K562 (cell line): Measurements from ENCODE around the gene SPDYE6. TPM values are rescaled to one million over a fixed set of nuclear protein-coding genes. Genes with fewer than 3 reads are reported as not detected.
"Not testable (repeated sequence)": the region's sequence is repeated elsewhere in the genome, so short reads cannot be mapped to it uniquely, and the experiment has no call there.

Source experiments
- ATAC-seq: fragments of 200-7000 bp; cut with Tn5 transposase; 3 replicates; pipeline ENCODE4 v1.9.1; 2020; ENCODE audit warnings: moderate library complexity
- Bru-seq: library from RNA; stranded (reverse); fragments of 400-500 nt; gene quantifications from one replicate; lab custom pipeline; 2021; lab: Mats Ljungman, UMichigan
- BruChase-seq, 2 experiments: library from RNA; stranded (reverse); fragments of 400-500 nt; gene quantifications; one replicate each; lab custom pipeline; 2021; lab: Mats Ljungman, UMichigan
- BruUV-seq: library from RNA; stranded (reverse); fragments of 400-500 nt; replicated peaks from 2 replicates; lab custom pipeline; 2021; lab: Mats Ljungman, UMichigan
- CTCF ChIA-PET: fragments of 300-600 bp; formaldehyde crosslinking; extraction: SDS; loops from one replicate; lab custom pipeline; 2021; ENCODE audit warnings: low intra/inter-chr PET ratio; lab: Yijun Ruan, JAX
- POLR2A ChIA-PET: fragments of 300-600, 350-650 bp; sonication (Branson Sonifier 250); formaldehyde crosslinking; extraction: SDS; loops from one replicate; lab custom pipeline; 2021; ENCODE audit warnings: antibody characterized with exemption, inconsistent platforms; lab: Yijun Ruan, JAX
- DNase-seq, 4 experiments: peaks; one replicate each; pipeline versions ENCODE4 v3.0.0 to v3.0.0-alpha.2; 2011 to 2018; ENCODE audit warnings: low spot score in 3 of 4, mixed read lengths in 3 of 4; ENCODE audit errors: extremely low read depth in 1 of 4
- FAIRE-seq: peaks from 2 replicates; lab custom pipeline; 2011; peaks lifted over from hg19 to GRCh38; lab: Jason Lieb, UNC
- H2AFZ ChIP-seq: 2 replicates; pipeline ENCODE4 v1.6.0; 2011; ENCODE audit warnings: low read depth, low read length, control low read depth, inconsistent platforms
- H3K27ac ChIP-seq: fragments of 200-600 bp; 3 replicates; pipeline ENCODE4 v1.8.0; 2011; ENCODE audit warnings: low read depth, mild to moderate bottlenecking, control low read depth, inconsistent platforms, low read length, moderate library complexity, mixed read lengths; ENCODE audit errors: extremely low read depth
- H3K27me3 ChIP-seq, 2 experiments: fragments of 300-600 bp in 1 of 2; 2 replicates in 1 of 2; 3 replicates in 1 of 2; pipeline versions ENCODE4 v1.6.0 to v1.8.0; 2011; ENCODE audit warnings: inconsistent platforms in 2 of 2, low read length in 2 of 2, mild to moderate bottlenecking in 1 of 2, mixed read lengths in 1 of 2, moderate library complexity in 1 of 2; ENCODE audit not compliant: control insufficient read depth in 2 of 2, insufficient read depth in 2 of 2
- H3K36me3 ChIP-seq: fragments of 300-600 bp; 3 replicates; pipeline ENCODE4 v1.8.0; 2011; ENCODE audit warnings: mild to moderate bottlenecking, low read length, inconsistent platforms; ENCODE audit not compliant: control insufficient read depth, insufficient read depth
- H3K4me1 ChIP-seq, 2 experiments: fragments of 200-600 bp in 1 of 2; replicated peaks in 1 of 2; 2 replicates in 1 of 2; 3 replicates in 1 of 2; pipeline versions ENCODE4 v1.5.1 to v1.8.0; 2011; ENCODE audit warnings: inconsistent platforms in 2 of 2, low read length in 2 of 2, mild to moderate bottlenecking in 1 of 2, mixed read lengths in 1 of 2, moderate library complexity in 1 of 2; ENCODE audit not compliant: control insufficient read depth in 2 of 2, insufficient read depth in 2 of 2
- H3K4me2 ChIP-seq: 2 replicates; pipeline ENCODE4 v1.6.1; 2011; ENCODE audit warnings: low read length, control low read depth, inconsistent platforms, mixed read lengths; ENCODE audit not compliant: insufficient read depth
- H3K4me3 ChIP-seq: fragments of 200-600 bp; sonication (generic), shearing (Covaris generic); 2 replicates; pipeline ENCODE4 v1.5.1; 2016; ENCODE audit warnings: control low read depth, inconsistent platforms
- H3K79me2 ChIP-seq: fragments of 200-600 bp; 3 replicates; pipeline ENCODE4 v1.8.0; 2011; ENCODE audit warnings: low read length, inconsistent platforms; ENCODE audit not compliant: control insufficient read depth, insufficient read depth
- H3K9ac ChIP-seq, 2 experiments: 2 replicates each; pipeline versions ENCODE4 v1.6.0 to v1.6.1; 2011; ENCODE audit warnings: low read depth in 2 of 2, low read length in 2 of 2, control low read depth in 1 of 2, inconsistent platforms in 1 of 2, mild to moderate bottlenecking in 1 of 2, mixed read lengths in 1 of 2; ENCODE audit not compliant: insufficient read depth in 1 of 2
- H3K9me1 ChIP-seq: one replicate; pipeline ENCODE4 v1.6.0; 2011; ENCODE audit warnings: inconsistent platforms, mild to moderate bottlenecking, low read length, moderate library complexity; ENCODE audit not compliant: control insufficient read depth, insufficient read depth
- H3K9me3 ChIP-seq: replicated peaks from 2 replicates; pipeline ENCODE4 v1.5.1; 2011; ENCODE audit warnings: low read depth, low read length, inconsistent platforms; ENCODE audit not compliant: control insufficient read depth, insufficient read depth
- H4K20me1 ChIP-seq: replicated peaks from 2 replicates; pipeline ENCODE4 v1.6.1; 2011; ENCODE audit warnings: low read length, inconsistent platforms, mixed read lengths; ENCODE audit not compliant: control insufficient read depth, insufficient read depth
- CEBPG ChIP-seq, 3 experiments: fragments of 200-800 bp in 1 of 3; sonication (Bioruptor generic) in 1 of 3; sonication (generic) in 1 of 3; formaldehyde crosslinking in 1 of 3; IDR thresholded peaks in 2 of 3; conservative IDR thresholded peaks in 1 of 3; 2 replicates each; pipeline versions ENCODE4 v1.6.1 to v1.8.0; 2016 to 2022; ENCODE audit warnings: missing compliant biosample characterization in 2 of 3, missing genetic modification characterization in 2 of 3, mild to moderate bottlenecking in 1 of 3, missing genetic modification reagents in 1 of 3
- HDGF ChIP-seq: fragments of 450-650 bp; IDR thresholded peaks from 2 replicates; pipeline ENCODE4 v1.6.1; 2016
- SMARCA5 ChIP-seq: fragments of 450-650 bp; IDR thresholded peaks from 2 replicates; pipeline ENCODE4 v1.6.1; 2016
- ZBTB26 ChIP-seq: fragments of 450-650 bp; formaldehyde crosslinking; IDR thresholded peaks from 2 replicates; pipeline ENCODE4 v1.4.0; 2022; ENCODE audit warnings: missing genetic modification characterization
- ZNF263 ChIP-seq: sonication (generic); formaldehyde crosslinking; IDR thresholded peaks from 2 replicates; pipeline ENCODE4 v1.8.0; 2022; ENCODE audit warnings: mild to moderate bottlenecking, missing genetic modification reagents, borderline replicate concordance
- WGBS: fragments of 100-300 bp; shearing (Covaris generic); methylation state at CpG from one replicate; pipeline ENCODE4 v1.1.6; 2016; ENCODE audit warnings: low coverage, mixed read lengths; ENCODE audit not compliant: insufficient coverage; ENCODE audit errors: missing lambda C conversion rate; 5-methylcytosine and 5-hydroxymethylcytosine counted together
- in situ Hi-C: fragments of 300-500 bp; cut with MboI; formaldehyde crosslinking; loops from 4 replicates; pipeline ENCODE4 v1.15.0; 2018; ENCODE audit warnings: inconsistent platforms, mixed read lengths
- intact Hi-C: fragments of 100-400 bp; cut with micrococcal nuclease; formaldehyde crosslinking; loops from 2 replicates; pipeline ENCODE4 v1.14.2; 2022
- long read RNA-seq, 3 experiments: library from polyadenylated mRNA in 2 of 3; library from RNA in 1 of 3; unstranded in 2 of 3; stranded (forward) in 1 of 3; transcript quantifications; one replicate each; pipeline ENCODE4 v2.0.0, GENCODE V29; 2019 to 2022
- polyA minus RNA-seq, 3 experiments: library from RNA; depleted of rRNA, polyadenylated mRNA; stranded (reverse); fragments of >200 nt; gene quantifications; 2 replicates each; pipeline ENCODE4 v1.2.3, GENCODE V29; 2011
- polyA plus RNA-seq, 8 experiments: library from polyadenylated mRNA; depleted of rRNA in 4 of 8; stranded (reverse) in 5 of 8; unstranded in 3 of 8; fragments of >200 nt; fragmentation: Nextera tagmentation in 2 of 8; fragmentation: Illumina TruSeq in 1 of 8; extraction: Ambion mirVana in 2 of 8; extraction: Trizol in 1 of 8; gene quantifications; 2 replicates each; pipeline versions ENCODE4 v1.2.1 to v1.2.3, GENCODE V29; 2011 to 2014; ENCODE audit warnings: inconsistent platforms in 1 of 8, missing spikeins in 1 of 8
- total RNA-seq, 7 experiments: library from RNA; depleted of rRNA in 6 of 7; stranded (reverse); fragments of >200 nt in 6 of 7; fragmentation: Illumina TruSeq in 2 of 7; extraction: Trizol in 2 of 7; gene quantifications; 2 replicates each; pipeline versions ENCODE4 v1.2.1 to v1.2.3, GENCODE V29; 2011 to 2021; ENCODE audit warnings: low replicate concordance in 1 of 7

SPDYE6 gene
- 0.23 and 0.65 TPM in 2 replicates for total RNA-seq (2011; cell fraction: chromatin; rRNA removed; ENCODE audit: low replicate concordance)
- not detected in 2 replicates for total RNA-seq (2011; cell fraction: nucleolus; rRNA removed)
- total RNA-seq (2011; cell fraction: nucleoplasm; rRNA removed): 0.38 TPM in 1 of 2 replicates, not detected in the other
- total RNA-seq (2014; rRNA removed): not detected in 2 replicates
- not detected in 2 replicates for total RNA-seq (2014; rRNA removed; fragmentation: Illumina TruSeq; extraction: Trizol)
- total RNA-seq (2015; rRNA removed; fragmentation: Illumina TruSeq; extraction: Trizol): not detected in 2 replicates
- not detected in 2 replicates for total RNA-seq (2021)
- polyA plus RNA-seq (2011; rRNA removed): not detected in 2 replicates
- not detected in 2 replicates for polyA plus RNA-seq (2011; cell fraction: cytosol; rRNA removed)
- not detected in 2 replicates for polyA plus RNA-seq (2011; cell fraction: nucleus; rRNA removed)
- polyA plus RNA-seq (2012): 2.1 and 2.9 TPM in 2 replicates
- polyA plus RNA-seq (2014; fragmentation: Illumina TruSeq; extraction: Trizol): not detected in 2 replicates
- under 1 TPM; 0.24 to 0.35 TPM for polyA plus RNA-seq (2014; fragmentation: Nextera tagmentation; extraction: Ambion mirVana)
- polyA plus RNA-seq (2014; rRNA removed): not detected in 2 replicates
- polyA minus RNA-seq (2011; rRNA and poly(A)+ RNA removed): not detected in 2 replicates
- not detected in 2 replicates for polyA minus RNA-seq (2011; cell fraction: cytosol; rRNA and poly(A)+ RNA removed)
- not detected in 2 replicates for polyA minus RNA-seq (2011; cell fraction: nucleus; rRNA and poly(A)+ RNA removed)
- Bru-seq, nascent RNA: not detected
- not detected for BruChase-seq, experiment 1, labeled RNA remaining after a 2-hour chase
- BruChase-seq, experiment 2, labeled RNA remaining after a 6-hour chase: not detected
- long read RNA-seq, experiment 1, partial matches to known transcripts: 0 of 22 reads
- long read RNA-seq, experiment 1, other reads (novel, unspliced or antisense): 22 of 22 reads
- long read RNA-seq, experiment 2: 0 reads
- long read RNA-seq, experiment 3: 0 reads

GRCh38 chr7:102356344-102356743, at the start of gene SPDYE6:
Gene SPDYE6 (minus strand): TSS chr7:102356444. CDS start chr7:102356023, 421 bp downstream.
- DNase-seq, H2AFZ ChIP-seq, H3K9me3 ChIP-seq, ATAC-seq, H3K9ac ChIP-seq, H3K9me1 ChIP-seq, H3K4me3 ChIP-seq, H3K27me3 ChIP-seq, POLR2A ChIA-PET, CTCF ChIA-PET, intact Hi-C loops, H3K36me3 ChIP-seq, H3K27ac ChIP-seq, BruUV-seq, FAIRE-seq, H4K20me1 ChIP-seq, H3K4me2 ChIP-seq, H3K4me1 ChIP-seq, in situ Hi-C loops, H3K79me2 ChIP-seq: not testable (repeated sequence)
- WGBS: no CpG with 5 or more reads among the region's 6 CpGs

GRCh38 chr7:102404862-102405188, 48.6 kb upstream of the SPDYE6 start:
- H3K36me3 ChIP-seq: peaks cover 95% of the 10 kb centered on the region
- H3K27me3 ChIP-seq; H2AFZ ChIP-seq; in situ Hi-C loops; ATAC-seq; H3K79me2 ChIP-seq; H3K9me3 ChIP-seq; DNase-seq; FAIRE-seq; H3K4me1 ChIP-seq; H3K9ac ChIP-seq; H3K4me2 ChIP-seq; H4K20me1 ChIP-seq; H3K4me3 ChIP-seq; intact Hi-C loops; H3K9me1 ChIP-seq; BruUV-seq; H3K27ac ChIP-seq; TF ChIP-seq CEBPG (tag; conservative IDR thresholded peaks at IDR 0.05 in 1 of 2, IDR thresholded peaks at IDR 0.05 in 1 of 2): not testable (repeated sequence)
- ChIA-PET POLR2A (interaction anchor here (1.0 to 1.5 kb wide), 3 partner anchors 8 to 16 kb away, joined by 4 to 8 read pairs (median 5); no protein-coding TSS in a partner anchor), CTCF (interaction anchor here (0.7 to 1.1 kb wide), 2 partner anchors 46 to 47 kb away, joined by 3 to 6 read pairs; no protein-coding TSS in a partner anchor)
- TF ChIP-seq CEBPG (CRISPR knock-in tag; IDR thresholded peaks at IDR 0.05): peak; percentile 1; the same call in 1 of the 2 replicates
- peak; percentile 79; the same call in 1 of the 2 replicates for TF ChIP-seq HDGF
- peak; percentile 28; the same call in 1 of the 2 replicates for TF ChIP-seq SMARCA5
- 0 out of 2 replicates have a peak, but pooled peaks have one; percentile 29 for TF ChIP-seq ZNF263 (CRISPR knock-in tag)
- TF ChIP-seq ZBTB26 (CRISPR knock-in tag): peak; percentile 71; the same call in 1 of the 2 replicates
- 92% methylated on average over 5 of the region's 5 CpGs for WGBS
